H1 (cell line): Measurements from ENCODE around the gene SAMMSON. TPM values are rescaled to one million over a fixed set of nuclear protein-coding genes. Genes with fewer than 3 reads are reported as not detected.

ENCODE experiments used
- CTCF ChIA-PET: fragments of 300-600 bp; sonication (Branson Sonifier 250); formaldehyde crosslinking; loops from one replicate; lab custom pipeline; 2021; ENCODE audit not compliant: partially characterized antibody; lab: Charles Lee
- POLR2A ChIA-PET: fragments of 300-600 bp; sonication (Branson Sonifier 250); formaldehyde crosslinking; loops from one replicate; lab custom pipeline; 2021; ENCODE audit warnings: inconsistent platforms; ENCODE audit not compliant: partially characterized antibody; lab: Charles Lee
- DNase-seq, 2 experiments: peaks; one replicate each; pipeline versions ENCODE4 v3.0.0 to v3.0.0-alpha.2; 2010 to 2022; ENCODE audit warnings: low spot score in 2 of 2, low read depth in 1 of 2, mixed read lengths in 1 of 2
- FAIRE-seq: peaks from 2 replicates; lab custom pipeline; 2011; peaks lifted over from hg19 to GRCh38; lab: Jason Lieb, UNC
- H2AFZ ChIP-seq: 2 replicates; pipeline ENCODE4 v1.8.1; 2012; ENCODE audit warnings: low read length, inconsistent platforms
- H2AK5ac ChIP-seq: 2 replicates; pipeline ENCODE4 v1.6.1; 2013; ENCODE audit warnings: low read depth, low read length
- H2BK120ac ChIP-seq: replicated peaks from 2 replicates; pipeline ENCODE3; 2013; ENCODE audit warnings: low read depth, low read length, inconsistent platforms
- H2BK12ac ChIP-seq: 2 replicates; pipeline ENCODE4 v1.6.1; 2013; ENCODE audit warnings: low read depth, low read length
- H2BK15ac ChIP-seq: 2 replicates; pipeline ENCODE4 v1.6.1; 2013; ENCODE audit warnings: low read length
- H2BK20ac ChIP-seq: 2 replicates; pipeline ENCODE4 v1.6.1; 2013; ENCODE audit warnings: low read length
- H2BK5ac ChIP-seq: 2 replicates; pipeline ENCODE4 v1.6.1; 2013; ENCODE audit warnings: low read depth, low read length
- H3K14ac ChIP-seq: 2 replicates; pipeline ENCODE4 v1.6.1; 2013; ENCODE audit warnings: inconsistent platforms; ENCODE audit not compliant: insufficient read length
- H3K18ac ChIP-seq: 2 replicates; pipeline ENCODE4 v1.6.1; 2013; ENCODE audit warnings: low read length; ENCODE audit errors: extremely low read depth
- H3K23ac ChIP-seq: 2 replicates; pipeline ENCODE4 v1.6.1; 2013; ENCODE audit warnings: inconsistent platforms; ENCODE audit not compliant: insufficient read length
- H3K23me2 ChIP-seq: 2 replicates; pipeline ENCODE4 v1.6.1; 2013; ENCODE audit warnings: low read depth, low read length
- H3K27ac ChIP-seq: 2 replicates; pipeline ENCODE4 v1.6.1; 2011; ENCODE audit warnings: low read depth, low read length, inconsistent platforms
- H3K27me3 ChIP-seq, 4 experiments: replicated peaks in 1 of 4; 1 replicate in 1 of 4; 2 replicates in 3 of 4; pipeline versions ENCODE4 v1.6.1 to v1.8.1; 2011 to 2013; ENCODE audit warnings: low read length in 3 of 4, mild to moderate bottlenecking in 3 of 4, inconsistent platforms in 2 of 4, mixed read lengths in 2 of 4, moderate library complexity in 1 of 4; ENCODE audit not compliant: control insufficient read depth in 3 of 4, insufficient read depth in 3 of 4; ENCODE audit errors: extremely low read depth in 1 of 4
- H3K36me3 ChIP-seq, 4 experiments: 2 replicates each; pipeline versions ENCODE4 v1.6.1 to v1.8.1; 2011 to 2013; ENCODE audit warnings: mild to moderate bottlenecking in 4 of 4, low read length in 3 of 4, moderate library complexity in 2 of 4, control low read depth in 1 of 4, inconsistent platforms in 1 of 4; ENCODE audit not compliant: insufficient read depth in 4 of 4, control insufficient read depth in 2 of 4
- H3K4ac ChIP-seq: replicated peaks from 2 replicates; pipeline ENCODE3; 2013; ENCODE audit warnings: low read length, low read depth, mixed read lengths, inconsistent platforms; ENCODE audit not compliant: insufficient read length
- H3K4me1 ChIP-seq, 4 experiments: replicated peaks in 1 of 4; 1 replicate in 1 of 4; 2 replicates in 3 of 4; pipeline versions ENCODE4 v1.6.1 to v1.8.1; 2011 to 2013; ENCODE audit warnings: low read length in 3 of 4, inconsistent platforms in 2 of 4, mixed read lengths in 1 of 4; ENCODE audit not compliant: insufficient read depth in 4 of 4, control insufficient read depth in 3 of 4
- H3K4me2 ChIP-seq, 2 experiments: 2 replicates each; pipeline versions ENCODE4 v1.6.1 to v1.8.1; 2011 to 2013; ENCODE audit warnings: low read depth in 2 of 2, low read length in 2 of 2, control low read depth in 1 of 2, inconsistent platforms in 1 of 2, mild to moderate bottlenecking in 1 of 2; ENCODE audit not compliant: insufficient read depth in 1 of 2
- H3K4me3 ChIP-seq, 4 experiments: fragments of 200-600, 300-600 bp in 1 of 4; sonication (generic), shearing (Covaris generic), sonication (Bioruptor Twin) in 1 of 4; 2 replicates each; pipeline versions ENCODE4 v1.5.1 to v1.8.1; 2011 to 2016; ENCODE audit warnings: low read length in 4 of 4, low read depth in 3 of 4, control low read depth in 2 of 4, inconsistent platforms in 2 of 4, mild to moderate bottlenecking in 2 of 4, mixed read lengths in 1 of 4, moderate library complexity in 1 of 4; ENCODE audit not compliant: insufficient read depth in 2 of 4; ENCODE audit errors: extremely low read depth in 1 of 4
- H3K56ac ChIP-seq: replicated peaks from 2 replicates; pipeline ENCODE3; 2013; ENCODE audit warnings: low read depth, mild to moderate bottlenecking, mixed read lengths, low read length, inconsistent platforms; ENCODE audit not compliant: insufficient read length
- H3K79me1 ChIP-seq: 2 replicates; pipeline ENCODE4 v1.6.1; 2013; ENCODE audit warnings: low read depth, low read length, control low read depth
- H3K79me2 ChIP-seq, 2 experiments: 2 replicates each; pipeline versions ENCODE4 v1.6.1 to v1.8.1; 2012 to 2013; ENCODE audit warnings: low read length in 2 of 2, mild to moderate bottlenecking in 2 of 2, inconsistent platforms in 1 of 2; ENCODE audit not compliant: insufficient read depth in 2 of 2, control insufficient read depth in 1 of 2
- H3K9ac ChIP-seq, 4 experiments: replicated peaks in 1 of 4; 1 replicate in 1 of 4; 2 replicates in 3 of 4; pipeline versions ENCODE4 v1.6.1 to v1.8.1; 2011 to 2013; ENCODE audit warnings: low read depth in 3 of 4, low read length in 3 of 4, control low read depth in 2 of 4, mild to moderate bottlenecking in 2 of 4, moderate library complexity in 2 of 4, inconsistent platforms in 1 of 4; ENCODE audit errors: extremely low read depth in 1 of 4
- H3K9me3 ChIP-seq, 2 experiments: 2 replicates each; pipeline versions ENCODE4 v1.6.1 to v1.8.1; 2012 to 2013; ENCODE audit warnings: mild to moderate bottlenecking in 2 of 2, moderate library complexity in 2 of 2, control low read depth in 1 of 2, inconsistent platforms in 1 of 2, low read depth in 1 of 2, low read length in 1 of 2, mixed read lengths in 1 of 2; ENCODE audit not compliant: insufficient read depth in 2 of 2
- H4K20me1 ChIP-seq, 2 experiments: replicated peaks in 1 of 2; 2 replicates each; pipeline versions ENCODE3 to v1.8.1; 2011 to 2013; ENCODE audit warnings: inconsistent platforms in 2 of 2, low read length in 2 of 2, mild to moderate bottlenecking in 1 of 2; ENCODE audit not compliant: insufficient read depth in 2 of 2, control insufficient read depth in 1 of 2
- H4K5ac ChIP-seq: 2 replicates; pipeline ENCODE4 v1.6.1; 2013; ENCODE audit warnings: low read length, low read depth, mixed read lengths, inconsistent platforms; ENCODE audit not compliant: insufficient read length
- H4K8ac ChIP-seq: 2 replicates; pipeline ENCODE4 v1.8.0; 2013; ENCODE audit warnings: mild to moderate bottlenecking, moderate library complexity, low read length, inconsistent platforms; ENCODE audit not compliant: insufficient read depth; ENCODE audit errors: extremely low read depth
- H4K91ac ChIP-seq: replicated peaks from 2 replicates; pipeline ENCODE3; 2013; ENCODE audit warnings: low read length, mixed read lengths, inconsistent platforms; ENCODE audit not compliant: insufficient read length
- ASH2L ChIP-seq: fragments of 200-600, 300-600 bp; sonication (generic); IDR thresholded peaks from one replicate; pipeline ENCODE4 v1.7.1; 2017; ENCODE audit warnings: low read length
- CREB1 ChIP-seq: IDR thresholded peaks from 2 replicates; pipeline ENCODE4 v1.6.1; 2012; ENCODE audit warnings: inconsistent platforms
- CTBP2 ChIP-seq: IDR thresholded peaks from 2 replicates; pipeline ENCODE4 v1.7.0; 2011; ENCODE audit warnings: borderline replicate concordance, mild to moderate bottlenecking, moderate library complexity, mixed read lengths, low read length; ENCODE audit not compliant: insufficient read depth, insufficient read length
- EGR1 ChIP-seq: IDR thresholded peaks from 2 replicates; pipeline ENCODE4 v1.6.1; 2011; ENCODE audit warnings: low read depth, low read length, borderline replicate concordance
- EP300 ChIP-seq, 2 experiments: IDR thresholded peaks; 1 replicate in 1 of 2; 2 replicates in 1 of 2; pipeline ENCODE4 v1.6.1; 2011 to 2012; ENCODE audit warnings: low read depth in 2 of 2, low read length in 2 of 2, mild to moderate bottlenecking in 2 of 2, borderline replicate concordance in 1 of 2, inconsistent platforms in 1 of 2, moderate library complexity in 1 of 2
- KDM4A ChIP-seq: IDR thresholded peaks from one replicate; pipeline ENCODE4 v1.7.1; 2012; ENCODE audit warnings: low read depth, mild to moderate bottlenecking, moderate library complexity, low read length, inconsistent platforms; ENCODE audit not compliant: severe bottlenecking
- NRF1 ChIP-seq: IDR thresholded peaks from 2 replicates; pipeline ENCODE4 v1.6.1; 2011; ENCODE audit warnings: mild to moderate bottlenecking, low read depth, low read length, improper control_type of control experiment
- POLR2A ChIP-seq, 2 experiments: IDR thresholded peaks; 1 replicate in 1 of 2; 2 replicates in 1 of 2; pipeline ENCODE4 v1.6.1; 2011; ENCODE audit warnings: low read depth in 2 of 2, low read length in 2 of 2, mild to moderate bottlenecking in 2 of 2; ENCODE audit errors: control extremely low read depth in 1 of 2
- RXRA ChIP-seq: IDR thresholded peaks from 2 replicates; pipeline ENCODE4 v1.6.1; 2011; ENCODE audit warnings: low read depth, mild to moderate bottlenecking, low read length, moderate library complexity; ENCODE audit not compliant: insufficient read depth
- SIX5 ChIP-seq: IDR thresholded peaks from 2 replicates; pipeline ENCODE4 v1.6.1; 2011; ENCODE audit warnings: mild to moderate bottlenecking, low read depth, low read length
- SP1 ChIP-seq: IDR thresholded peaks from 2 replicates; pipeline ENCODE4 v1.6.1; 2011; ENCODE audit warnings: low read depth, low read length
- SUZ12 ChIP-seq: fragments of 200-600 bp; sonication (generic); IDR thresholded peaks from 2 replicates; pipeline ENCODE4 v1.6.1; 2012; ENCODE audit warnings: mild to moderate bottlenecking, inconsistent platforms, low read length, moderate library complexity, mixed read lengths
- USF2 ChIP-seq: IDR thresholded peaks from 2 replicates; pipeline ENCODE4 v1.6.1; 2011; ENCODE audit warnings: low read length, improper control_type of control experiment
- WGBS, 2 experiments: shearing (Covaris generic) in 1 of 2; methylation state at CpG; one replicate each; pipeline versions ENCODE4 v1.1.6 to v1.1.7; 2013 to 2015; ENCODE audit warnings: low lambda C conversion rate in 2 of 2, mixed read lengths in 2 of 2, inconsistent platforms in 1 of 2, low coverage in 1 of 2, missing lambda C conversion rate in 1 of 2; ENCODE audit not compliant: insufficient replicate concordance in 2 of 2, insufficient coverage in 1 of 2, insufficient read length in 1 of 2; ENCODE audit errors: extremely low coverage in 1 of 2, missing lambda C conversion rate in 1 of 2; 5-methylcytosine and 5-hydroxymethylcytosine counted together
- polyA plus RNA-seq, 7 experiments: library from polyadenylated mRNA; depleted of rRNA in 3 of 7; stranded (reverse) in 5 of 7; unstranded in 2 of 7; fragments of >200 nt in 5 of 7; fragments of 200-250 nt in 2 of 7; gene quantifications; 1 replicate in 5 of 7; 2 replicates in 1 of 7; 4 replicates in 1 of 7; pipeline versions ENCODE4 v1.2.1 to v1.2.3, GENCODE V29; 2011 to 2013; ENCODE audit warnings: missing spikeins in 2 of 7, mixed read lengths in 2 of 7
- total RNA-seq: library from RNA; stranded (reverse); fragmentation: NEBNext Ultra II Directional; extraction: Animal tissue kit (Norgen Biotek cat#: 25700); gene quantifications from 2 replicates; pipeline ENCODE4 v1.2.1, GENCODE V29; 2021

SAMMSON gene
- total and polyA plus RNA-seq, 2 of the 8 experiments (the other 6 are each of a cell fraction or from before 2014, with no cell fraction given) = not detected

GRCh38 chr3:69983546-69984265 lies 15.8 kb upstream of the SAMMSON start:
- Histone ChIP-seq H3K23me2 (no peaks in the 10 kb centered on the region), H3K79me2 (no peaks in the 10 kb centered on the region), H3K9me3 (no peaks in the 10 kb centered on the region; a peak in 1 of 4 replicates), H2BK12ac (no peak overlapping the region), H2AK5ac (no peak overlapping the region), H2BK15ac (no peak overlapping the region), H4K5ac (no peak overlapping the region), H3K27ac (no peak overlapping the region), H4K91ac (no peak overlapping the region), H3K4me2 (no peak overlapping the region), H3K79me1 (no peaks in the 10 kb centered on the region), H3K4me1 (no peaks in the 10 kb centered on the region), H2BK20ac (no peak overlapping the region), H3K27me3 (peaks cover 0 to 17% (median 2%) of the 10 kb centered on the region in 4 experiments; a peak in 3 of 7 replicates), H2BK5ac (no peak overlapping the region), H3K18ac (no peak overlapping the region), H3K4ac (no peak overlapping the region), H2BK120ac (no peak overlapping the region), H3K56ac (no peak overlapping the region), H2AFZ (no peak overlapping the region), H3K4me3 (no peak overlapping the region), H3K9ac (no peak overlapping the region), H3K23ac (no peak overlapping the region), H4K8ac (no peak overlapping the region), H4K20me1 (no peaks in the 10 kb centered on the region), H3K14ac (no peak overlapping the region), H3K36me3 (no peaks in the 10 kb centered on the region)
- DNase-seq (no peak), FAIRE-seq (no peak)
- WGBS, 2 experiments = 91% methylated on average over 5 of the region's 5 CpGs; no CpG with 5 or more reads in 1 of the 2 experiments
- ChIA-PET CTCF (interaction anchor here (0.6 kb wide), 1 partner anchor 15 kb away, joined by 3 read pairs; no protein-coding TSS in a partner anchor), POLR2A (no interaction called here)
- TF ChIP-seq SP1 = no peak
- no peak for TF ChIP-seq CTBP2
- TF ChIP-seq USF2 = no peak
- no peak for TF ChIP-seq CREB1
- TF ChIP-seq EGR1 = no peak
- TF ChIP-seq EP300 (IDR thresholded peaks at IDR 0.05; ENCODE audit: borderline replicate concordance in 1 of 2, low read depth in 2 of 2, low read length in 2 of 2) = no peak
- no peak for TF ChIP-seq RXRA
- TF ChIP-seq SIX5 = no peak
- no peak for TF ChIP-seq KDM4A
- TF ChIP-seq ASH2L = no peak
- no peak for TF ChIP-seq NRF1
- TF ChIP-seq SUZ12 = no peak
- TF ChIP-seq POLR2A (IDR thresholded peaks at IDR 0.05; ENCODE audit: control extremely low read depth in 1 of 2, low read depth in 2 of 2, low read length in 2 of 2) = no peak
